HCT116 (cell line): ENCODE data around the gene COL9A2. TPM values are rescaled to one million over a fixed set of nuclear protein-coding genes. Genes with fewer than 3 reads are reported as not detected.

ENCODE experiments used
- ATAC-seq: fragments of 200-7000 bp; cut with Tn5 transposase; 2 replicates; pipeline ENCODE4 v1.9.1; 2020; ENCODE audit warnings: mild to moderate bottlenecking, moderate library complexity
- BruUV-seq: library from RNA; stranded (reverse); fragments of 400-500 nt; replicated peaks from 2 replicates; lab custom pipeline; 2021; lab: Mats Ljungman, UMichigan
- CTCF ChIA-PET: fragments of 300-600 bp; sonication (Branson Sonifier 250); formaldehyde crosslinking; loops from one replicate; lab custom pipeline; 2021; ENCODE audit warnings: antibody characterized with exemption; lab: Charles Lee
- POLR2A ChIA-PET: fragments of 300-600, 350-600 bp; sonication (Branson Sonifier 250); formaldehyde crosslinking; loops from one replicate; lab custom pipeline; 2021; ENCODE audit warnings: antibody characterized with exemption; lab: Charles Lee
- RAD21 ChIA-PET, 2 experiments: fragments of 300-600 bp; sonication (Branson Sonifier 250); formaldehyde crosslinking; loops; one replicate each; lab custom pipeline; 2023; ENCODE audit warnings: low total read pairs in 2 of 2; ENCODE audit not compliant: uncharacterized antibody in 2 of 2, unreplicated experiment in 2 of 2, low non-redundant PET in 1 of 2; lab: Charles Lee
- DNase-seq: peaks from one replicate; pipeline ENCODE4 v3.0.0-alpha.2; 2010; ENCODE audit warnings: low read depth, low spot score
- H2AFZ ChIP-seq: fragments of 200-600 bp; shearing (Covaris generic), sonication (generic); 2 replicates; pipeline ENCODE4 v1.6.1; 2017; ENCODE audit warnings: low read depth, mixed run types, mixed read lengths, antibody characterized with exemption, low read length; ENCODE audit not compliant: poor library complexity, severe bottlenecking
- H3K27ac ChIP-seq: 2 replicates; pipeline ENCODE4 v1.5.1; 2012; ENCODE audit warnings: low read depth, low read length
- H3K27me3 ChIP-seq: fragments of 200-600 bp; sonication (generic); 2 replicates; pipeline ENCODE4 v1.6.1; 2016; ENCODE audit warnings: mixed run types, low read length, mixed read lengths; ENCODE audit not compliant: insufficient read depth
- H3K36me3 ChIP-seq, 2 experiments: fragments of 200-500 bp in 1 of 2; fragments of 200-600 bp in 1 of 2; sonication (Bioruptor generic) in 1 of 2; sonication (generic) in 1 of 2; 2 replicates each; pipeline versions ENCODE4 v1.5.1 to v1.6.1; 2014 to 2016; ENCODE audit warnings: low read length in 2 of 2, inconsistent platforms in 1 of 2, mixed read lengths in 1 of 2, mixed run types in 1 of 2; ENCODE audit not compliant: insufficient read depth in 2 of 2, control insufficient read depth in 1 of 2
- H3K4me1 ChIP-seq, 2 experiments: fragments of 200-600 bp in 1 of 2; sonication (generic) in 1 of 2; 2 replicates each; pipeline versions ENCODE4 v1.5.1 to v1.6.1; 2012 to 2017; ENCODE audit warnings: low read length in 2 of 2, inconsistent platforms in 1 of 2, mild to moderate bottlenecking in 1 of 2, mixed read lengths in 1 of 2, mixed run types in 1 of 2, moderate library complexity in 1 of 2; ENCODE audit not compliant: insufficient read depth in 2 of 2, control insufficient read depth in 1 of 2
- H3K4me2 ChIP-seq: fragments of 200-600 bp; sonication (generic); 2 replicates; pipeline ENCODE4 v1.6.1; 2017; ENCODE audit warnings: mixed run types, low read length, mixed read lengths
- H3K4me3 ChIP-seq, 2 experiments: fragments of 200-600 bp in 1 of 2; sonication (generic) in 1 of 2; replicated peaks in 1 of 2; 2 replicates each; pipeline ENCODE4 v1.5.1; 2011 to 2016; ENCODE audit warnings: low read length in 2 of 2, control low read depth in 1 of 2, low read depth in 1 of 2, mild to moderate bottlenecking in 1 of 2, mixed read lengths in 1 of 2, mixed run types in 1 of 2
- H3K79me2 ChIP-seq: fragments of 200-600 bp; sonication (generic); 2 replicates; pipeline ENCODE4 v1.6.1; 2017; ENCODE audit warnings: mild to moderate bottlenecking, mixed run types, low read length, moderate library complexity, mixed read lengths; ENCODE audit not compliant: insufficient read depth
- H3K9ac ChIP-seq: fragments of 200-600 bp; sonication (generic); 2 replicates; pipeline ENCODE4 v1.6.1; 2016; ENCODE audit warnings: low read length, mixed read lengths
- H3K9me2 ChIP-seq: fragments of 200-600 bp; sonication (generic), shearing (Covaris generic); 2 replicates; pipeline ENCODE4 v1.6.1; 2017; ENCODE audit warnings: mixed run types, mild to moderate bottlenecking, moderate library complexity; ENCODE audit not compliant: insufficient read depth
- H3K9me3 ChIP-seq, 2 experiments: fragments of 200-500 bp in 1 of 2; fragments of 200-600 bp in 1 of 2; sonication (Bioruptor generic) in 1 of 2; sonication (generic) in 1 of 2; 2 replicates each; pipeline ENCODE4 v1.6.1; 2014 to 2017; ENCODE audit warnings: low read length in 2 of 2, mixed read lengths in 2 of 2, inconsistent platforms in 1 of 2, low read depth in 1 of 2, mild to moderate bottlenecking in 1 of 2, mixed run types in 1 of 2, moderate library complexity in 1 of 2; ENCODE audit not compliant: control insufficient read depth in 1 of 2, insufficient read depth in 1 of 2
- H4K20me1 ChIP-seq: fragments of 200-600 bp; sonication (generic), shearing (Covaris generic); 2 replicates; pipeline ENCODE4 v1.6.1; 2017; ENCODE audit warnings: mixed run types, mild to moderate bottlenecking, moderate library complexity; ENCODE audit not compliant: insufficient read depth
- CEBPB ChIP-seq: IDR thresholded peaks from 2 replicates; pipeline ENCODE4 v1.6.1; 2012; ENCODE audit warnings: low read depth
- EGR1 ChIP-seq: IDR thresholded peaks from 2 replicates; pipeline ENCODE4 v1.6.1; 2012; ENCODE audit warnings: low read depth
- FOSL1 ChIP-seq: IDR thresholded peaks from 2 replicates; pipeline ENCODE4 v1.6.1; 2012; ENCODE audit warnings: low read depth
- RAD21 ChIP-seq: IDR thresholded peaks from 2 replicates; pipeline ENCODE4 v1.6.1; 2012; ENCODE audit warnings: low read depth, mild to moderate bottlenecking
- SIN3A ChIP-seq: IDR thresholded peaks from 2 replicates; pipeline ENCODE4 v1.6.1; 2012; ENCODE audit warnings: low read depth
- intact Hi-C: fragments of 100-400 bp; cut with micrococcal nuclease; formaldehyde crosslinking; loops from 2 replicates; pipeline ENCODE4 v1.10.0; 2022
- total RNA-seq: library from RNA; stranded (reverse); gene quantifications from one replicate; pipeline ENCODE4 v1.2.1, GENCODE V29; 2021; ENCODE audit not compliant: unreplicated experiment
- TF ChIP-seq, protein P1 (sequence below), 3 experiments: fragments of 200-600 bp in 1 of 3; sonication (generic) in 1 of 3; IDR thresholded peaks in 2 of 3; conservative IDR thresholded peaks in 1 of 3; 2 replicates each; pipeline ENCODE4 v1.5.1; 2012 to 2017; ENCODE audit warnings: low read depth in 2 of 3, low read length in 2 of 3, antibody characterized with exemption in 1 of 3, borderline replicate concordance in 1 of 3, control low read depth in 1 of 3, mild to moderate bottlenecking in 1 of 3, mixed read lengths in 1 of 3, mixed run types in 1 of 3, moderate library complexity in 1 of 3; ENCODE audit not compliant: insufficient read depth in 1 of 3
- TF ChIP-seq, protein P2 (sequence below): IDR thresholded peaks from 2 replicates; pipeline ENCODE4 v1.6.1; 2012; ENCODE audit warnings: low read depth
- TF ChIP-seq, protein P3 (sequence below): IDR thresholded peaks from 2 replicates; pipeline ENCODE4 v1.6.1; 2012

COL9A2 gene
- total RNA-seq, 1 experiment from 2014 or later, result 2.4 TPM

DNA sequence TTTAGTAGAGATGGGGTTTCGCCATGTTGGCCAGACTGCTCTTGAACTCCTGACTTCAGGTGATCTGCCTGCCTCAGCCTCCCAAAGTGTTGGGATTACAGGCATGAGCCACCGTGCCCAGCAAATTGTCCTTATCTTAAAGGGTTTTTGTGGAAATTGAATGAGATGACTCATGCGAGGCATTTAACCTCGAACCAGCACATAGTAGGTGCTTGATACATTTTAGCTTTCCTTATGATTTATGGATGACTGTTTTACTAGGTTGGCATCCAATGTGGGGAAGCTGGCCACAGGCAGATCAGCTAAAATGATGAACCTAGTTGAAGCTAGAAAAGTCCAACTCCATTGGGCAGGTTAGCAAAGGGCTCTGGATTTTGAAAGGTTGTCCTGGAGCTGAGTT is 1.4 kb upstream of the COL9A2 start:
- TF ChIP-seq EGR1, result no peak
- TF ChIP-seq SIN3A, result no peak
- no peak for TF ChIP-seq RAD21
- TF ChIP-seq, protein P1, sequence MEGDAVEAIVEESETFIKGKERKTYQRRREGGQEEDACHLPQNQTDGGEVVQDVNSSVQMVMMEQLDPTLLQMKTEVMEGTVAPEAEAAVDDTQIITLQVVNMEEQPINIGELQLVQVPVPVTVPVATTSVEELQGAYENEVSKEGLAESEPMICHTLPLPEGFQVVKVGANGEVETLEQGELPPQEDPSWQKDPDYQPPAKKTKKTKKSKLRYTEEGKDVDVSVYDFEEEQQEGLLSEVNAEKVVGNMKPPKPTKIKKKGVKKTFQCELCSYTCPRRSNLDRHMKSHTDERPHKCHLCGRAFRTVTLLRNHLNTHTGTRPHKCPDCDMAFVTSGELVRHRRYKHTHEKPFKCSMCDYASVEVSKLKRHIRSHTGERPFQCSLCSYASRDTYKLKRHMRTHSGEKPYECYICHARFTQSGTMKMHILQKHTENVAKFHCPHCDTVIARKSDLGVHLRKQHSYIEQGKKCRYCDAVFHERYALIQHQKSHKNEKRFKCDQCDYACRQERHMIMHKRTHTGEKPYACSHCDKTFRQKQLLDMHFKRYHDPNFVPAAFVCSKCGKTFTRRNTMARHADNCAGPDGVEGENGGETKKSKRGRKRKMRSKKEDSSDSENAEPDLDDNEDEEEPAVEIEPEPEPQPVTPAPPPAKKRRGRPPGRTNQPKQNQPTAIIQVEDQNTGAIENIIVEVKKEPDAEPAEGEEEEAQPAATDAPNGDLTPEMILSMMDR (IDR thresholded peaks at IDR 0.05 in 2 of 3, conservative IDR thresholded peaks at IDR 0.05 in 1 of 3; ENCODE audit: borderline replicate concordance in 1 of 3, insufficient read depth in 1 of 3, low read depth in 2 of 3, low read length in 2 of 3), result no peak
- TF ChIP-seq, protein P2, sequence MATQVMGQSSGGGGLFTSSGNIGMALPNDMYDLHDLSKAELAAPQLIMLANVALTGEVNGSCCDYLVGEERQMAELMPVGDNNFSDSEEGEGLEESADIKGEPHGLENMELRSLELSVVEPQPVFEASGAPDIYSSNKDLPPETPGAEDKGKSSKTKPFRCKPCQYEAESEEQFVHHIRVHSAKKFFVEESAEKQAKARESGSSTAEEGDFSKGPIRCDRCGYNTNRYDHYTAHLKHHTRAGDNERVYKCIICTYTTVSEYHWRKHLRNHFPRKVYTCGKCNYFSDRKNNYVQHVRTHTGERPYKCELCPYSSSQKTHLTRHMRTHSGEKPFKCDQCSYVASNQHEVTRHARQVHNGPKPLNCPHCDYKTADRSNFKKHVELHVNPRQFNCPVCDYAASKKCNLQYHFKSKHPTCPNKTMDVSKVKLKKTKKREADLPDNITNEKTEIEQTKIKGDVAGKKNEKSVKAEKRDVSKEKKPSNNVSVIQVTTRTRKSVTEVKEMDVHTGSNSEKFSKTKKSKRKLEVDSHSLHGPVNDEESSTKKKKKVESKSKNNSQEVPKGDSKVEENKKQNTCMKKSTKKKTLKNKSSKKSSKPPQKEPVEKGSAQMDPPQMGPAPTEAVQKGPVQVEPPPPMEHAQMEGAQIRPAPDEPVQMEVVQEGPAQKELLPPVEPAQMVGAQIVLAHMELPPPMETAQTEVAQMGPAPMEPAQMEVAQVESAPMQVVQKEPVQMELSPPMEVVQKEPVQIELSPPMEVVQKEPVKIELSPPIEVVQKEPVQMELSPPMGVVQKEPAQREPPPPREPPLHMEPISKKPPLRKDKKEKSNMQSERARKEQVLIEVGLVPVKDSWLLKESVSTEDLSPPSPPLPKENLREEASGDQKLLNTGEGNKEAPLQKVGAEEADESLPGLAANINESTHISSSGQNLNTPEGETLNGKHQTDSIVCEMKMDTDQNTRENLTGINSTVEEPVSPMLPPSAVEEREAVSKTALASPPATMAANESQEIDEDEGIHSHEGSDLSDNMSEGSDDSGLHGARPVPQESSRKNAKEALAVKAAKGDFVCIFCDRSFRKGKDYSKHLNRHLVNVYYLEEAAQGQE, result no peak
- TF ChIP-seq CEBPB, result no peak
- no peak for TF ChIP-seq FOSL1
- TF ChIP-seq, protein P3, sequence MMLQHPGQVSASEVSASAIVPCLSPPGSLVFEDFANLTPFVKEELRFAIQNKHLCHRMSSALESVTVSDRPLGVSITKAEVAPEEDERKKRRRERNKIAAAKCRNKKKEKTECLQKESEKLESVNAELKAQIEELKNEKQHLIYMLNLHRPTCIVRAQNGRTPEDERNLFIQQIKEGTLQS, result no peak
- no peak for DNase-seq
- H3K4me3 ChIP-seq, result no peak overlapping the region
- ChIA-PET CTCF (interaction anchor here (2.0 to 2.2 kb wide), 2 partner anchors 20 to 175 kb away, joined by 4 to 6 read pairs; no protein-coding TSS in a partner anchor), RAD21 (interaction anchor here in 1 of 2 experiments (0.6 kb wide), 1 partner anchor 14 kb away, joined by 3 read pairs; no protein-coding TSS in a partner anchor), POLR2A (interaction anchor here (0.9 kb wide), 1 partner anchor 81 kb away, joined by 5 read pairs; no protein-coding TSS in a partner anchor)
- no peak overlapping the region for H3K27ac ChIP-seq
- no peaks in the 10 kb centered on the region for H3K9me3 ChIP-seq
- no peaks in the 10 kb centered on the region for H4K20me1 ChIP-seq
- no TSS peak for BruUV-seq
- no peaks in the 10 kb centered on the region for H3K79me2 ChIP-seq
- no peak overlapping the region for H3K9ac ChIP-seq
- no peak overlapping the region for H3K4me2 ChIP-seq
- H2AFZ ChIP-seq, result no peak overlapping the region
- no peaks in the 10 kb centered on the region for H3K36me3 ChIP-seq
- H3K27me3 ChIP-seq, result no peaks in the 10 kb centered on the region
- ATAC-seq, result no peak
- intact Hi-C loops, result loop anchor here (5.0 kb wide), 2 partner anchors 166 to 241 kb away; no protein-coding TSS in a partner anchor
- H3K4me1 ChIP-seq, result peaks cover 6 to 31% of the 10 kb centered on the region in 2 experiments; a peak in 3 of 4 replicates
- 0 out of 2 replicates have a peak, but pooled peaks cover 3% of the 10 kb centered on the region for H3K9me2 ChIP-seq
